Uterus (tissue), 2 donors: ENCODE results near the gene SMIM34.
"Not testable (repeated sequence)": the region's sequence is repeated elsewhere in the genome, so short reads cannot be mapped to it uniquely, and the experiment has no call there.

ENCODE experiments used
- CTCF ChIP-seq, 4 experiments: fragments of 200-600 bp in 2 of 4; fragments of 450-650 bp in 2 of 4; sonication (generic) in 2 of 4; IDR thresholded peaks; one replicate each; pipeline ENCODE4 v1.5.1; 2016 to 2019; ENCODE audit warnings: antibody characterized with exemption in 4 of 4, mild to moderate bottlenecking in 2 of 4, moderate library complexity in 1 of 4
- POLR2A ChIP-seq, 2 donors: fragments of 450-650 bp; IDR thresholded peaks; one replicate each; pipeline ENCODE4 v1.6.1; 2016; ENCODE audit warnings: antibody characterized with exemption in 2 of 2, mild to moderate bottlenecking in 1 of 2, moderate library complexity in 1 of 2

- not testable (repeated sequence) for TF ChIP-seq CTCF, POLR2A (IDR thresholded peaks at IDR 0.05)
These were observed 34.5 kb upstream of the SMIM34 start for GRCh38 chr21:34458266-34458665.
